HG02981 (cell line): ENCODE data around the gene NEGR1.

ENCODE experiments used
- ATAC-seq: cut with Tn5 transposase; IDR thresholded peaks from one replicate; pipeline ENCODE4 v1.9.1; 2021; ENCODE audit warnings: mild to moderate bottlenecking, moderate library complexity; ENCODE audit not compliant: unreplicated experiment

NEGR1 gene

DNA sequence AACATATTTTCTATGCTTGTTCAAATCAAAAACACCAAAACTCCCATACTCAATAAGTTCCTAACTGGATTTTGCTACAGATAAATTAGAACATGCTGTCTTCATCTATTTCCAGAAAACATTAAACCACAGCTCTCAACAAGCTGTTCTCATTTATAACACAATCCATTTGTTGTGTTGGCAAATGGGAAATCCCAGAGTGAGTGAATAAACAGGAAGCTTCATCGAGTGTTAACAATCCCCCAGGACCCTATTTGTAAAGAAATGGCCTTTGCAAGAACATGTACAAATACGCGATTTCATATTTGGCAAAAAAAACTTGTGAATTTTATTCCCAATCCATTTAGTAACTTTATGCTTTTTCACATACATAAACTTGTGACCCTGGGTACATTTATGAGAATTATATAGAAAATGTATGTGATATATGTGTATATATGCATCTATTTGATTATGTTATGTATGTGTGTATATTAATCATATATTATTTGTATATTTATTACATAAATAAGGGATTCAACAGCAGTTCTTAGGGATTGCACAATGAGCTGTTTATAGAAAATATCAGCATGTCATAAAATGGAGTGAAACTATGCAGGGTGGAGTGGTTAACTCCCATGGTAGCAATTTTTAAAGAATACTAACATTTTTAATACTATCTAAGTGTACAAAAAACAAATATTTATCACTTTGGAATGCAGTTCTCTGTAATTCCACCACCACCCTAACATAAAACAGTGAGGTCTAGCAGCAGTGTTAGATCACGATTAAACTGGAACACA, 160.0 kb downstream of the NEGR1 start:
- no peak for ATAC-seq

- ATAC-seq, result no peak
These were observed 162.8 kb downstream of the NEGR1 start for GRCh38 chr1:72119491-72119890.

- no peak for ATAC-seq
These were observed 164.7 kb downstream of the NEGR1 start for GRCh38 chr1:72117621-72118020.

GRCh38 chr1:72115290-72115689, 167.0 kb downstream of the NEGR1 start:
- ATAC-seq, result no peak

GRCh38 chr1:72111662-72112061, 170.7 kb downstream of the NEGR1 start:
- no peak for ATAC-seq

GRCh38 chr1:72109916-72110315, 172.4 kb downstream of the NEGR1 start:
- ATAC-seq, result no peak

- no peak for ATAC-seq
These were observed 177.1 kb downstream of the NEGR1 start for GRCh38 chr1:72105201-72105600.

- ATAC-seq, result no peak
These were observed 180.3 kb downstream of the NEGR1 start for GRCh38 chr1:72101840-72102632.

DNA sequence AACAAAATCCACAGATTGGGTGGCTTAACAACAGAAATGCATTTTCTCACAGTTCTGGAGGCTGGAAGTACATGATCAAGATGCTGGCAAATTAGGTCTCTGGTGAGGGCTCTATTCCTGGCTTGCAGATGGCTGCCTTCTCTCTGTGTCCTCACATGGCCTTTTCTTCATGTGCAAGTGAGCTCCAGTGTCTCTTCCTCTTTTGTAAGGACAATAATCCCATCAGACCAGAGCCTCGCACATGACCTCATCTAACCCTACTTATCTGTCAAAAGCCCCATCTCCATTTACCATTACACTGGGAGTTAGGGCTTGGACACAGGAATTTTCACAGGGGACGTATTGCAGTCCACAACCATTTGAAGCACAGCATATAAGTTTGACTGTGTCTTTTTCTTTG, 181.6 kb downstream of the NEGR1 start:
- no peak for ATAC-seq

GRCh38 chr1:72097851-72098570, 184.3 kb downstream of the NEGR1 start:
- ATAC-seq, result no peak

- ATAC-seq, result no peak
These were observed 188.1 kb downstream of the NEGR1 start for GRCh38 chr1:72094209-72094608.

- ATAC-seq, result no peak
These were observed 195.9 kb downstream of the NEGR1 start for GRCh38 chr1:72086394-72086793.

- ATAC-seq, result no peak
These were observed 206.9 kb downstream of the NEGR1 start for GRCh38 chr1:72075425-72075824.

- no peak for ATAC-seq
These were observed 215.9 kb downstream of the NEGR1 start for GRCh38 chr1:72066431-72066830.

GRCh38 chr1:72064196-72065075, 217.9 kb downstream of the NEGR1 start:
- ATAC-seq, result no peak

GRCh38 chr1:72063364-72064044, 218.8 kb downstream of the NEGR1 start:
- no peak for ATAC-seq

GRCh38 chr1:72062584-72062983, 219.8 kb downstream of the NEGR1 start:
- no peak for ATAC-seq

DNA sequence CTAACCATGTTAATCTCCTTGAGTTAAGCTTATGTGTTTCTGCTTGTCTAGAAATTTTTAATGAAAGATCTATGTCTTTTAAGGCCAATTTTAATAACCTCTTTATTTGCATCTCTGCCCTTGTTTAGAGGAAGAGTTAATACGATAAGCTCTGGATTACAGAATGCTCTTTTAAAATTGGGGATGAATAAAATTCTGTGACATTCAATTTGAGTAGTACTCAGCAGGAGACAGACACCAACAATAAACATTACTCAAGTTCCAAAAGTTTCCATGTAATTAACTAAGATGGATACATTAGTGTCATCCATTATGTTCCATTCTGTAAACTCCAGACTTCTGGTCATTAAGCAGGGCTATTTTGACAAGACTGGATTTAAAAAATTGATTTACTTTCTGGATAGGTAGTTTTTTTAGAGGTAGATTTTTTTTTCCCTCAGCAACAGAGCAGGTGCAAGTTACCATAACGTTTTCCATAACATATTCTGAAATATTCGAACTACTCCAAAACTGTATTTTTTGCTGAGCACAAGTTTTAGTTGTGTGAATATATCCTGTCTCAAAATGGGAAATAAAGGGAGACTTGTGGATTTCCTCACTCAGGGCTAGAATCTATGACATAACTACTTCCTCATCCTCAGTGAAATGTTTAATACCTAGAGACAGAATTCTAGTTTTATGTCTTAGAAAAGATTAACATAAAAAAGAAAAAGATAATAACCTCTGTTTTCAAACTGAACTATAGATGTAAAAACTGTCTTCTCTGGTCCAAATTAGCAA, 221.7 kb downstream of the NEGR1 start:
- ATAC-seq, result no peak

DNA sequence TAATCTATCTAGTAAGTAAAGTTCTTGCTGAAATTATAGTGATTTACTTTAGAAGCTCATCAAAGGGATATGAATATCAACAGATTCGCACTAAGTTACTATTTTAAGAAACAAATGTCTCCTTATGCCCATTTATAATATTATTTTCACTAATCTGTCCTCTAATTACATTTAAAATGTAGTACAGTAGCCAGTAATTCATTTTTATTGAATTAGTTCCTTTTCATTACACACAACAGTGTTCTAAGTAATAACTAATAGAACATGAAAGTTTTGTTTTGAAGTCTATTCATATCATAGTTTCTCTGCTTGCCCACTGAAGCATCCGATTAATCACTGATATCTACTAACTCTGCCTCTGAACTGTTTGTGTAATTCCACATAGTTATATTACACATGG, 225.8 kb downstream of the NEGR1 start:
- ATAC-seq, result no peak
